NAMALWA (cell line): ENCODE data around the gene ATP2B1.

Source experiments
- DNase-seq: peaks from one replicate; pipeline ENCODE4 v3.0.0-alpha.2; 2015; ENCODE audit warnings: low spot score

The ATP2B1 gene

DNA sequence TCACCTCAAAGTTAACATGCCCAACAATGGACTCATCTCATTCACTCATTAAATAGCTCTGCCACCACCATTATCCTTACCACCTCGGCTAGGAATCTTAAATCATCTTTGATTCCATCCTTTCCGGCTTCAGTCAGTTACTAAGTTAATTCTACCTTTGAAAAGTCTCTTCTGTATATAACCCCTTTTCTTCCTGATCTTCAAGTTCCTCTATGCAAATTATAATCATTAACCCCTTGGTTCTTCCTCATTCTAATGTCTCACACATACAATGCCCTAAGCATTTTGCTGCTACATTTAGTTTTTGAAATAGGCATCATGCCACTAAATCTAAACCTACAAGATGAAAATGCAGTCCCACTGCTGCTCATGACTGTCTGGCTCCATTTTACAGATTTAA is 51.6 kb downstream of the ATP2B1 start:
- peak; percentile 11 for DNase-seq

DNA sequence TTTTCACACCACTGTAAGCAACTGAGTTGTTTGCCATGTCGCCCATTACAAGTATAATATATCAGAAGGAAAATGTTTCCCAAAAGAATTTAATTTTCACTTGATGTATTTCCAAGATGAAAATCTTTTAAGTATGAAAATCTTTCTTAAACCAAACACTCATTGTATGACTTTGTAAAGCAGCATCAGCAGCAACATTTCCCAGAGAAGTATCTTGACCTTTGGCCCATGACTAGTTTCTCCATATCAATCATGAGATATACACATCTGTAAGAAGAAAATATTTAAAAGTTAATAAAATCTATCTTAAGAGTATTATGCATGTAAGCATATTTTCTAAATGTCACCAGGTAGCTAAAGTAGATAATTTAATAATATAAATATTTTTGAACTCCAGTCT is 52.8 kb downstream of the ATP2B1 start:
- no peak for DNase-seq

DNA sequence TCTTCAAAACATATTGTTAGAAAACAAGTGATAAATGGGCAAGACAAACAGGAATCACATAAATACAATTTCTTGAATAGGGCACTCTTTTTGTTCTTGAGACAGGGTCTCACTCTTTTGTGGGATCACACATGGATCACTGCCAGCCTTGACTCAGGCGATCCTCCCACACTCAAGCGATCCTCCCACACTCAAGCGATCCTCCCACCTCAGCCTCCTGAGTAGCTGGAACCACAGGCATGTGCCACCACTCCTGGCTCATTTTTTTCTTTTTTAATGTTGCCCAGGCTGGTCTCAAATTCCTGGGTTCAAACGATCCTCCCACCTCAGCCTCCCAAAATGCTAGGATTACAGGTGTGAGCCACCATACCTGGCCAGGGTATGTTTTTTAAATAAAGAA is 57.4 kb downstream of the ATP2B1 start:
- no peak for DNase-seq

DNA sequence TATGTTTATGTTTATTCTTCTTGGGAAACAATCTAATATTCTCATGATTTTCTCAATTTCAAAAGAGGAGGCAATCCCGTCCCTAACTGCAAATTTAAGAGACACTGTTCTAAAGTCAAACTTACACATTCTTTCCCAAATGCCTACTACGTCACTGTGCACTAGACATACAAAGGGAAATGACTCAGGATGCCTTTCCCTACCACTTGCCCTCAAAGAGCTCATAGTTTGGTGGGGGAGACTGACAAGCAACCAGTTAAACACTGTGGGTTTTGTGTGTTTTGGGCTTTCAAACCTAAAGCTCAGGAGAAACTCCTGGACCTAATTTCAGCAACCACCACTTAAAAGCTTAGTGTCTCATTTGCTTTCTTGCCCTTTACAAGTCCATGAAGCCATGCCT is 58.4 kb downstream of the ATP2B1 start:
- DNase-seq = no peak

DNA sequence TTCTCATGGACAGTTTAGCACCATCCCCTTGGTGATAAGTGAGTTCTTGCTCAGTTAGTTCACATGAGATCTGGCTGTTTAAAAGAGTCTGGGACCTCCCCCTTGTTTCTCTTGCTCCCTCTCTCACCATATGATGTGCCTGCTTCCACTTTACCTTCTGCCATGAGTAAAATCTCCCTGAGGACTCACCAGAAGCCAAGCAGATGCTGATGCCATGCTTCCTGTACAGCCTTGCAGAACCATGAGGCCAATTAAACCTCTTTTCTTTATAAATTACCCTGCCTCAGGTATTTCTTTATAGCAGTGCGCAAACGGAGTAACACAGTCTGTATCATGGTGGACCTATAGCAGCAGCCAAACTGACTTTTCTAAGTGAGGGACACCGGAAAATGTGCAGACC is 58.8 kb downstream of the ATP2B1 start:
- no peak for DNase-seq

DNA sequence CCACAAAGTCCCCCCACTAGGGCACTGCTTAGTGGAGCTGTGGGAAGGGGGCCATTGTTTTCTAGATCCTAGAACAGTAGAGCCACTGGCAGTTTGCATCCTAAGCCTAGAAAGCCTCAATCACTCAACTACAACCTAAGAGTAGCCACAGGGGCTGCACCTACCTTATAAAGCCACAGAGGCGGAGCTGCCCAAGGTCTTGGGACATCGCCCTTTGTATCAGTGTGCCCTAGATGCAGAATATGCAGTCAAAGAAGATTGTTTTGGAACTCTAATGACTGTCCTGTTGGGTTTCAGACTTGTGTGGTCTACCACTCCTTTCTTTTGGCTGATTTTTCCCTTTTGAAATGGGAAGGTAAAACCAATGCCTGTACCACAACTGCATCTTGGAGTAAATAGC is 59.5 kb downstream of the ATP2B1 start:
- DNase-seq = no peak

DNA sequence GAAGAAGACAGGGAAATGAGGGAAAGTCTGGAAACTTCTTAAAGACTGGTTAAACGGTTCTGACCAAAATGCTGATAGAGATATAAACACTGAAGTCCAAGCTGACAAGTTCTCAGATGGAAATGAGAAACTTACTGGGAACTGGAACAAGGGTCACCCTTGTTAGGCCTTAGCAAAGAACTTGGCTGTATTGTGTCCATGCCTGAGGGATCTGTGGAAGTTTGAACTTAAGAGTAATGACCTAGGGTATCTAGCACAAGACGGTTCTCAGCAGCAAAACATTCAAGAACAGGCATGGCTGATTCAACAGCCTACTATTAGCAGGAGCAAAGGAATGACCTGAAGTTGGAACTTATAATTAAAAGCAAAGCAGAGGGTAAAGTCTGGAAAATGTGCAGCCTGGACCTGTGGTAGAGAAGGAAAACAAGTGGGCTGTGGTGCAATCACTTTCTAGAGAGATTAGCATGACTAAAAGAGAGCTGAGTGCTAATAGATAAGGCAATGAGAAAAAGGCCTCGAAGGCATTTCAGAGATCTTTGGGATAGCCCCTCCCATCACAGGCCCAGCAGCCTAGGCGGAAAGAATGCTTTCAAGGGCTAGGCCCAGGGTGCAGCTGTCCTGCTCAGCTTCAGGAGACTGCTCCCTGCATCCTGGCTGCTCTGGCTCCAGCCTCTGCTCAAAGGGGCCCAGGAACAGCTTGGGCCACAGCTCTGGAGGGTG is 60.3 kb downstream of the ATP2B1 start:
- no peak for DNase-seq

DNA sequence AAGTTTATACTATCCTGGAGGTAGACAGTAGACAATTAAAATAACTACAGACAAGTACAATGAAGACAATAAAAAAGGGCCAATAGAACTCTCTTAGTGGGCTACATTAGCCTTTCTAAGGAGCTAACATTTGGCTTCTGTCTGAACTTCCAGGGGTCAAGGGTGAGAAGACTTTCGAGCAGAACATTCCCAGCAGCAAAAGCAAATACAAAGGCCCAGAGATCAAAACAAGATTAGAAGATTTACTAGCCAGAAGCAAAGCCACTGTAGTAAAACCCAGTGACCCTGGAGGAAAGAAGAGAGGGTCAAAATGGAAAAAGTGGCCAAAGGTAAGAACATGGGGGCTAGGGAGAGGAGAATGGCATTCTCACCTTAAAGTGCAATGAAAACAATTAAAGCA is 63.2 kb downstream of the ATP2B1 start:
- DNase-seq = no peak

DNA sequence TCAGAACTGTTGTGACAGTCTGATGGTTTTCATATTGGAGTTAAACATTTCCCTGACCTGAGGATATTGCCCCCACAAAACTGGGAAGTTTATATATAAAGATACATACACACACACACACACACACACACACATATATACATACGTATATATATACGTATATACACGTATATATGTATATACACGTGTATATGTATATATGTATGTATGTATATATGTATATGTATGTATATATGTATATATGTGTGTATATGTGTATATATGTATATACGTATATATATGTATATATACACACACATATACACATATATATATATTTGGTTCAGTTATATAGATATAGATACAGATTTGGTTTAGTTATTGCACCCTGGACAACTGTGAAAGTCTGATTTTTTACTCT is 65.7 kb downstream of the ATP2B1 start:
- no peak for DNase-seq

DNA sequence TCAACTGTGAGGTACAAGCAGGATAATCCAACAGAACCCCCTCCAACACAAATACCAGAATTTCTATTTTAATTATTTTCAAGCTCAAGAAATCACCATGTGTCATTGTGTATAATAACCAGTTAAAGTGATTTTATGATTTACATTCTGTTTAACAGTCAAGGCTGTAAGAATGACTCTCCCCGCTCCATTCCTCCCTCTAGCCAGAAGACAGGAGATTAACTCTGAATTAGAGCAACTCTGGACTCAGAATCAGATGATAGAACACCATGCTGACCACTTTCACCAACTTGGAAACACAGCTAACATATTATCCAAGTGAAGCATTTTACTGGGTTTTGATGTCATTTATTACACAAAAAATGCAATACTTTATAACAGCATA is 71.9 kb downstream of the ATP2B1 start:
- no peak for DNase-seq

DNA sequence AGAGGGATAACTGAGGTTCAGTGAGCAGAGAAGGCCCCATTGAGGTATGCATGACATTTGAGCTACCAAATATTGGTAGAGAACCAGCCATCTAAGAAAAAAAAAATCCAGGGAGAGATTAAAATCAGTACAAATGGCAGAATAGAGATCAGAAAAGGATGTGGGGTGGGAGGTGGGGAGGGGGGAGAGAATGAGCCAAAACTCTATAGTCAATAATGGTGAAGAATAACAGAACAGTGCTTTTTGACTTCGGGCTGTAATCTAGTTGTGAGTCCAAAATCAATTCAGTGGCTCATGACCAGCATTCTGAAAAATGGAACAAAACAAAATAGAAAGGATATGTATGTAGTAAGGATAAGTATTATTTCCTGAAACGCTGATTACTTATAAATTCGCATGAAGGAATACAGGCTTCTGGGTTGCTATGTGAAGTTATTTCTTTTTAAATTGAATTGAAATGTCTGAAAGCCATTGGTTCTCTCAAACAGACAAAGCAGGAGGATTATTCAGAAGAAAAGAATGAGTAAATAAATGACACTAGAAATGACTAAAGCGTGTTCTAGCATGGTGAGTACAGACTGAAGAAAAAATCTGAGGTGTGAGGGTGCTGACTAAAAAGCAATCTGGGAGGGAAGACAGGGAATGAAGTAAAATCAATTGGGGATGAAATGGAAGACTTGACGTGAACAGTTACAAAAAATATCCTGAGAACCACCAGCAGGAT is 72.4 kb downstream of the ATP2B1 start:
- no peak for DNase-seq

DNA sequence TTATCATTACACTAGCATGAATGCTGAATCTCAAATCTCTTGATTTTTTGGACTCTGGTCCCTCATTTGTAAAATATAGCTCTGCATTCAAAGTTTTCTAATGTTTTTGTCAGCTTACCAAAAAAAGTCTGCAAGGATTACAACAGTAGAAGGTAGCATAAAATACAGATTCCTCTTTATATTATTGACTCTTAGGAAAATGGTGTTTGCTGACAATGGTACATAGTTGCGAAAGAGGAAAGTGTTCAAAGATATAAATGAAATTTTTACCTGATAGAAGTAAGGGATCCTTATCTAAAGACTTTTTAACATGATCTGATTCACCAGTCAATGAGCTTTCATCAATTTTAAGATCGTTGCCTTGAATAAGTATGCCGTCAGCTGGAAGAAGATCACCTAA is 74.1 kb downstream of the ATP2B1 start:
- no peak for DNase-seq

DNA sequence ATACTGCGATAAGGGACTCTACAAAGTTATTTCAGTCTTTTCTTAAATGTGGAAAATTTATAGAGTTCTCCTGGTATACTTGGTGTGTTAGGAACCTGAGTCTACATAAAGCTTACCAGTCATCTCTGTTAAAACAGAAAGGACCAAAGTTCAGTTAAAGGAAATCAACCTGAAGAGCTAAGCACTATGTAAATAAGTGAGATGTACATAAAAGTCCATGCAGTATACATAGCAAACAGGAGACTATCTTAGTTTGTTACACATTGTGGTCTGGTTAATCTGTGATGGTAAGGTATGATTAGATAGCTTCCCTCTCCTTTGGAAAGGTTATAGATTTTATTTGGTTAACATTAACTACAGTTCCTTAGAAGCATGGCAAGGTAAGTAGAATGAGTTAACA is 75.9 kb downstream of the ATP2B1 start:
- no peak for DNase-seq

DNA sequence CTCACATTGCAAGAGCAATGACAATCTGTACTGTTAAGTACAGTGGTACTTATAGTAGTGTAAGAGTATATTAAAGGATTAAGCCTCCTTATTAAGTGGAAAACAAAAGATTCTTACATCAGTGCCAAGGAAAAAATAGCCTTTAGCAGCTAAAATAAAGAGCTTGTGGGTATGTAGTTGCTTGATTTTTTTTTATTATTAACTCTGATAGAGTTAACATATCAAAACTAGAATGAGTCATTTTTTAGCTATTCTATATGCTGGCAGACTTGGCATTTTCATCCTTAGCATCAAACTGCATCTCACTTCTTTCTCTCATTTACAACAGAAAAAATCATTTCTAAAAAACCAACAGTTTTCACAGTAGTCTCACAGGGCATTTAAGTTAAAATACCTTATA is 86.5 kb downstream of the ATP2B1 start:
- DNase-seq = no peak

DNA sequence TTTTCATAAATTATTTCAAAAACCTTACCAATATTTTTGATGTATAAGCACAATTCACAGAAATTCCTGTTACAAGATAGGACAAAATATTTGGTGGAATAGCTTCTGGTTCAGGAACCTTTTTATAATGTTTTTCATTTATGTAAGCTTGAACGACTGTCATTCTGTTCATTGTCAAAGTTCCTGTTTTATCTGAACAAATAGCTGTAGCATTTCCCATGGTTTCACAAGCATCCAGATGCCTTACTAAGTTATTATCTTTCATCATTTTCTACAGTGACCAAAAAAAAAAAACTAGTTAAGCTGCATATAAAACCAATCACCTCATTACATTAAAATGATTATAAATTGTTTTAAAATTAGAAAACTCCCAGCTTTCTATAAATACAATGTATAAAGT is 87.1 kb downstream of the ATP2B1 start:
- DNase-seq = no peak

DNA sequence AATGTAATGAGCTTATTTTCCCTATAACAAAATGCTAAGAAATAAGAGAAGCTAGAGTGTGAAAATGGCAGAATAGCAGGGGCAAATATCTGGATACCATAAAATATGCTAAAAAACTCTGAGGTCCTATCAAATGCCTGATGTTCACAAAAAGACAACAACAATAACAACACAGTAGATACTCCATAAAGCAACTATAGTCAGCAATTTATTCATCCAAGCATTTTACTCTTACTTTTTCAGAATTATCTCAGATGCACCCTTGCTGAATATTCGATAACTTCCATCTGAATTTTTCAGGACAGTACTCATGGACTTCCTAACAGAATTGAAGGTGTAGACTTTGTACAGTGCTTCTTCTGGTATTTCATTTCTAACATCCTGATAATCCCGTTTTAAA is 88.9 kb downstream of the ATP2B1 start:
- no peak for DNase-seq

DNA sequence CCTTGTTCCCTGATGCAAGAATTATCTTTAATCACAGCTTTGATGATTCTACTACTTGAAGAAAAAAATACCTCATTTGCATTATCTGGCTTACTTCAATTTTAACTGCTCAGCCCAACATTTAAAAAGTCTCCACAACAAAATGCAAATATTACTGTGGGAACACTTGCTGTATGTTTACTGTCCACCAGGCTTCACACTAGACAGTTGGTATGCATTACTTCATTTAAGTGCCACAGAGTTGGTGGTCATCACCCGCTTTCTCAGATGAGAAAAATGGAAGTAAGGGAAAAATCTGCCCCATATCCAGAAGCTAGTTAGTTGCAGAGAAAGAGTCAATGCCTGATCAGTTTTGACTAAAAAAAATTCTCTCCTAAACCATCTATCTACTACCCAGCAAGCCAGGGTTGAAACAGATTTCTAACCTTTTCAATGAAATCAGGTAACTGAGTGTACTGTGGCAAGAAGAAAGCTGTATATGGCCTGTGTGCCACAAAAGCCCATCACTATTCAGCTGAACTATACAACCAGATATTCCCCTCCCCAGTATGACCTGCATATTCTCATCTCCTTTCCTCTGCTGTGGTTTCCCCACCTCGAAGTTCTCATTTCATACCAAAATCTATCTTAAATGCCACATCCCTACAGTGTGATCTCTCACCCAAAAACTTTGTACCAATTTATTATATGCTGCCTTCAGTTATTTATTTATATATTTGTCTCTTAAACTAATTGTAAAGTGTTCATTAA is 90.3 kb downstream of the ATP2B1 start:
- DNase-seq = no peak

DNA sequence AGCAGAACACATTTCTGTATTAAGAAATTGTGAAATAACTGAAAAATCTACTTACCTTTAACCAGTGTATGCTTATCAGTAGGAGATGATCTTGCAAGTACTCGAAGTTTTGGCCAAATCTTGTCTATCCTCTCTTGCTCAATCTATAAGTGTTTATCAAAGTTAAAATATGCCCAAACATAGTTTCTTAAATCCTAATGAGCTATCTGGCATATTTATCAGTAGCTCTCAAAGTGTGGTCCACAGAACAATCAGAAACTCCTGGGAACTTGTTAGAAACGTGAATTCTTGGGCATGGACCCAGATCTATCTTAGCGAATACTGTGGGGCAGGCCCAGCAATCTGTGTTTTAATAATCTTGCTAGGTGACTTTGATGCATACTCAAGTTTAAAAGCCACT is 98.3 kb downstream of the ATP2B1 start:
- DNase-seq = no peak

DNA sequence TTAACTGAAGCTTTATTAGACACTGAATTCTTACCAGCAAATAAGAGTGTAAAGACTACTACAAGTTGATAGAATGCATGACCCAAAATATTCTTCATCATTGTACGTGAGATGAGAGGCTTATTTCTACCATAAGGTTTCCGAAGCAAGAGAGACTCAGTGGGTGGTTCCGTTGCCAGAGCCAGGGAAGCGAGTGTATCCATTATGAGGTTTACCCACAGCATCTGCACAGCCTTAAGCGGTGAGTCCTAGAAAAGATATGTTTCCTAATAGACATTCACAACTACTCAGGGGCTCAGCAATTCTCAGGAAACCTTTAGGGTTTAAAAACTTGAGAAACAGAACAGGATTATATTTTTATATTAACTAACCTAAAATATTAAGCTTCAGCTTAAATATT is 105.0 kb downstream of the ATP2B1 start:
- no peak for DNase-seq

DNA sequence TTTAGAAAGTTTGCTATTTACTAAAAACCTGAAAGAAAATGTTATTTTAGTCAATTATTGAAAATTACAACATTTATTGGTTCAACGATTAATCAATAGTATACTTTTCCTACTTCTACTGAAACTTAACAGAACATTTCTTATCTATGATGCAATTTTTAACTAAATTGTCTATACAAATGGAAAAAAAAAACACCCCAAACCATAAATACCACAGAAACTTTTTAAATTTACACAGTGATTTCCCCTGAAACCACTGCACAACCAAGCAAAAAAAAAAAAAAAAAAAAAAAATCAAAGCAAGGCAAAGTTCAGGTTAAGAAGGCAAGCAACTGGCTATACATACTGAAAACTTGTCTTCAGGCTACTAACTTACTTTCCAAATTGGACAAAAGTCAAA is 110.9 kb downstream of the ATP2B1 start:
- DNase-seq = no peak

DNA sequence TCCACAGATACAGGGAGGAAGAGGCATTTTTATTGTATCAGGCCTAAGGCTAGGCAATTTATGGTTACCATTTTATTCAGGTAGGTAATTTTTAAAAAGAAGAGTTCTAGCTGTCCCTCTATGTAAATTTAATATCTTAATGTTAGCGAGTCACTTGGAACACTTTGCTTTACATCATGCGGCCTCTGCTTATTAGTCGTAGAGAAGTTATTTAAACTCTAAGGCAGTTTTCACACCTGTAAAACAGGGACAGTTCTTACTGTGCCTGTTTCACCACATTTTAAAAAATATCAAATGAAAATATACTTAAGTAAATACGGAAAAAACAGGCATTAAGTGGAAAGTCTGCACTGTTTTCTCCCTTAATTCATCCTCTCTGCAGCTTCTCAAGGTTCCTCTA is 111.4 kb downstream of the ATP2B1 start:
- no peak for DNase-seq

DNA sequence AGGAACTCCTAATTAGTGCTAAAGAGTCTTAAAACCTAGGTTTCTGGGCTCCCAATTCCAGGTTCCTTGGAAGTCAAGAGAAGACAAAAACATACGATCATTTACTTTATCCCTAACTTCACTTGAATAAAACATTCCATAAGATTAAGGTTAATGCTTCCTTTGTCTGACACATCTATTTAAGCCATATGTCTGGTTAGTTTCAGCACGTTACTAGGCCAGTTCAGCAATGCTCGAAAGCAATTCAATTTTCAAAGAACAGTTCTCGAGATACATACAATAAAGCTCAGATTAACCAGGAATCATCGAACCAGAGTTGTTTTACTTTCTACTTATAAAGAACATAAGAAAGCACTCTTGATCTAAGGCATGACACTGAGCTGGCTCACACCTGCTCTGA is 114.8 kb downstream of the ATP2B1 start:
- no peak for DNase-seq

DNA sequence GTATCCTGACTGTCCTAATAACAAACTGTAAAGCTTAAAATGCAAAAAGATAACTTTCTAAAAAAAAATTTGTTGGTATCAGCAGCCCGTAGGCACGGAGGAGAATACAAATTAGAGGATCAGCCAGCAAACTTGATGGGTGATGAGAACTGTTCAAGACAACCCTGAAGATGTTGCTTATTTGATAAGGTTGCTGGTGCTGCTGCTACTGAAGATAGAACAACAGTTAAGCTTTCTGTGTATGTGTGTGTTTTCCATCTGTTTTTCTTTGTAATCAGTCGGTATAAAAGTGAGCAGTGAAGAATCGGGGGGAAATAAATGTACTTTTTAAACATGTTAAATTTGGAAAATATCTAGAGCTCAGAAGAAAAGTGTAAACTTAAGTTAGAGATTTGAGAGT is 115.4 kb downstream of the ATP2B1 start:
- DNase-seq = no peak
